ENCODE measurements around the gene GLB1L2. TPM values are rescaled to one million over a fixed set of nuclear protein-coding genes. Genes with fewer than 3 reads are reported as not detected.

Gene GLB1L2
- polyA plus RNA-seq, 1 experiment, result 0.18 TPM

DNA sequence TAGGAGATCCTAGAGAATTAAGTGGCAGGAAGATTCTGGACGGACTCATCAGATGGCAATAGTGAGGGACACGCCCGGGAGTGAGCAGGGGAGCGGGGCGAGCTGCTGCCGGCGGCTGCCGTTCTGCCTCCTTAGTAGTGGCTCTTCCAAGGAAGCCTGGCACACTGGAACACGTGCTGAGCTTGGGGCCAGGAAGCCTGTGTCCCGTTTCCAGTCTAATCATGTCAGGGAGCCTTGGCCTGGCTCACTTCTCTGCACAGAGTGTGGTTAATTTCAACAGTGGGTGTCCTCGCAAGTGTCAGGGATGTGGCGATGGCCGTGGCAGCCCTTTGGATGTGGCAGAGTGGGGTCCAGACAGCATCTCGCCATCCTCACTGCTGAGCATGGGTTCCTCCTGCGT lies 39.1 kb upstream of the GLB1L2 start:
- Histone ChIP-seq H3K4me3 (ENCODE audit: low read depth, low read length) (no peak overlapping the region), H3K27me3 (ENCODE audit: control insufficient read depth, insufficient read depth, low read length) (no peaks in the 10 kb centered on the region), H3K36me3 (ENCODE audit: control insufficient read depth, insufficient read depth, low read length) (no peaks in the 10 kb centered on the region)
- no peak for DNase-seq (ENCODE audit: low read depth)
- CTCF ChIA-PET, result no interaction called here
- TF ChIP-seq, protein P1, sequence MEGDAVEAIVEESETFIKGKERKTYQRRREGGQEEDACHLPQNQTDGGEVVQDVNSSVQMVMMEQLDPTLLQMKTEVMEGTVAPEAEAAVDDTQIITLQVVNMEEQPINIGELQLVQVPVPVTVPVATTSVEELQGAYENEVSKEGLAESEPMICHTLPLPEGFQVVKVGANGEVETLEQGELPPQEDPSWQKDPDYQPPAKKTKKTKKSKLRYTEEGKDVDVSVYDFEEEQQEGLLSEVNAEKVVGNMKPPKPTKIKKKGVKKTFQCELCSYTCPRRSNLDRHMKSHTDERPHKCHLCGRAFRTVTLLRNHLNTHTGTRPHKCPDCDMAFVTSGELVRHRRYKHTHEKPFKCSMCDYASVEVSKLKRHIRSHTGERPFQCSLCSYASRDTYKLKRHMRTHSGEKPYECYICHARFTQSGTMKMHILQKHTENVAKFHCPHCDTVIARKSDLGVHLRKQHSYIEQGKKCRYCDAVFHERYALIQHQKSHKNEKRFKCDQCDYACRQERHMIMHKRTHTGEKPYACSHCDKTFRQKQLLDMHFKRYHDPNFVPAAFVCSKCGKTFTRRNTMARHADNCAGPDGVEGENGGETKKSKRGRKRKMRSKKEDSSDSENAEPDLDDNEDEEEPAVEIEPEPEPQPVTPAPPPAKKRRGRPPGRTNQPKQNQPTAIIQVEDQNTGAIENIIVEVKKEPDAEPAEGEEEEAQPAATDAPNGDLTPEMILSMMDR (IDR thresholded peaks at IDR 0.05; ENCODE audit: insufficient read depth, low read depth, low read length), result no peak
- POLR2A ChIA-PET, result no interaction called here

DNA sequence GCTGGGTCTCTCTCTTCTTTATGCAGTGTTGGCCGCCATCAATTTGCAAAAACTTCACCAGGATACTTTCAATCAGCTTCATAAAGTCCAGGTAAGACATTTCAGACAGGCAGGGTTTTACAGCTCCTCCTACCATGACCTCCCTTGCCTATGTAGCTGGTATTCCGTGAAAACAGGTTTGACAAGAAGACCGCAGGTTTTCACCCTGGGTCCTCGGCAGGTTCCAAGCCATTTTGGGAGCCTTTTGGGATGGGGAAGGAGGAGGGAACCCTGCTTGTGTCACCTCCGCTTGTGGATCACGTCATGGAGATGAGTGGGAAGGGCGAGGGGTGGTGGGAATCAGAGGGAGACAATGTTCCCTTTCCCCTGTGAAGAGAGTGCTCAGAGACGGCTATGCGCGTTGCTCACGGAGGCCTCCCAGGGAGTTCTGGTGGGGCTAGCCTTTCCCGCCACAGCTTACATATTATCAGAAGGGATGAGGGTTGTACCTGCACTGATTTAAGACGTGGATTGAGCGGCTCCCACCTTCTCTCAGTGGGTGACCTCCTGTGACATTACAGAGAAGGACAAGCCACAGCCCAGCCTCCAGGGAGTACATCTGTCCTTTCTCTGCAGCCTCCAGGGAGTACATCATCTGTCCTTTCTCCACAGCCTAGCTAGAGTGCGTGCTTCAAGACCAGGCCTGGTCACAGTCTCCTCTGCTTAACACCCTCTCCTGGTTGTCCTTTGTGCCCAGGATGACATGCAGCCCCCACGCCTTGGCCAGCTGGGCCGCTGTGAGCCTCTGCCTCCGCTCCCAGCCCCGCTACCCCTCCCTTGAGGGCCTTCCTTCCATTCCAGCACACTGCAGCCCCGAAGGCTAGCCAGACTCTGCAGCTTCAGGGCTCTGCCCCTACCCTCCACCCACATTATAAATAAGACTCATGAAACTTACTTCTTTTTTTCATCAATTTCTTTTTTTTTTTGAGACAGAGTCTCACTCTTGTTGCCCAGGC lies 38.4 kb upstream of the GLB1L2 start:
- no peak for DNase-seq (ENCODE audit: low read depth)
- Histone ChIP-seq H3K4me3 (ENCODE audit: low read depth, low read length) (no peak overlapping the region), H3K27me3 (ENCODE audit: control insufficient read depth, insufficient read depth, low read length) (no peaks in the 10 kb centered on the region), H3K36me3 (ENCODE audit: control insufficient read depth, insufficient read depth, low read length) (no peaks in the 10 kb centered on the region)
- ChIA-PET CTCF (interaction anchor here (0.6 kb wide), 1 partner anchor 417 kb away, joined by 3 read pairs; no protein-coding TSS in a partner anchor), POLR2A (no interaction called here)
- TF ChIP-seq, protein P1 (IDR thresholded peaks at IDR 0.05; ENCODE audit: insufficient read depth, low read depth, low read length), result no peak

GRCh38 chr11:134294664-134295063 lies 37.1 kb upstream of the GLB1L2 start:
- H3K36me3 ChIP-seq (ENCODE audit: control insufficient read depth, insufficient read depth, low read length), result no peaks in the 10 kb centered on the region
- no peak overlapping the region for H3K4me3 ChIP-seq (ENCODE audit: low read depth, low read length)
- ChIA-PET POLR2A (no interaction called here), CTCF (no interaction called here)
- no peaks in the 10 kb centered on the region for H3K27me3 ChIP-seq (ENCODE audit: control insufficient read depth, insufficient read depth, low read length)
- no peak for DNase-seq (ENCODE audit: low read depth)
- TF ChIP-seq, protein P1 (IDR thresholded peaks at IDR 0.05; ENCODE audit: insufficient read depth, low read depth, low read length), result no peak

GRCh38 chr11:134312223-134312622 lies 19.6 kb upstream of the GLB1L2 start:
- CTCF ChIA-PET, result no interaction called here
- Histone ChIP-seq H3K36me3 (ENCODE audit: control insufficient read depth, insufficient read depth, low read length) (no peaks in the 10 kb centered on the region), H3K27me3 (ENCODE audit: control insufficient read depth, insufficient read depth, low read length) (no peaks in the 10 kb centered on the region), H3K4me3 (ENCODE audit: low read depth, low read length) (no peak overlapping the region)
- POLR2A ChIA-PET, result no interaction called here
- TF ChIP-seq, protein P1 (IDR thresholded peaks at IDR 0.05; ENCODE audit: insufficient read depth, low read depth, low read length), result no peak
- DNase-seq (ENCODE audit: low read depth), result no peak

- H3K36me3 ChIP-seq (ENCODE audit: control insufficient read depth, insufficient read depth, low read length), result no peaks in the 10 kb centered on the region
- TF ChIP-seq, protein P1 (IDR thresholded peaks at IDR 0.05; ENCODE audit: insufficient read depth, low read depth, low read length), result no peak
- ChIA-PET CTCF (no interaction called here), POLR2A (no interaction called here)
- no peak overlapping the region for H3K4me3 ChIP-seq (ENCODE audit: low read depth, low read length)
- no peaks in the 10 kb centered on the region for H3K27me3 ChIP-seq (ENCODE audit: control insufficient read depth, insufficient read depth, low read length)
- no peak for DNase-seq (ENCODE audit: low read depth)
Observed at GRCh38 chr11:134312807-134313206, 19.0 kb upstream of the GLB1L2 start.
